Left ventricle myocardium inferior (tissue), 1 donor: ENCODE data around the gene NOM1. TPM values are rescaled to one million over a fixed set of nuclear protein-coding genes. Genes with fewer than 3 reads are reported as not detected.

ENCODE experiments used
- DNase-seq: peaks from one replicate; pipeline ENCODE4 v3.0.0-alpha.2; 2020
- H3K27ac ChIP-seq: fragments of 200-600 bp; replicated peaks from 2 replicates; pipeline ENCODE4 v1.8.0; 2021
- H3K27me3 ChIP-seq: fragments of 200-600 bp; 2 replicates; pipeline ENCODE4 v1.8.0; 2021; ENCODE audit warnings: low read depth
- H3K36me3 ChIP-seq: fragments of 200-600 bp; 2 replicates; pipeline ENCODE4 v1.8.0; 2021
- H3K4me1 ChIP-seq: fragments of 200-600 bp; 2 replicates; pipeline ENCODE4 v1.8.0; 2021
- H3K4me3 ChIP-seq: fragments of 200-600 bp; 2 replicates; pipeline ENCODE4 v1.8.0; 2021; ENCODE audit warnings: mild to moderate bottlenecking, moderate library complexity
- H3K9me3 ChIP-seq: fragments of 200-600 bp; replicated peaks from 2 replicates; pipeline ENCODE4 v1.8.0; 2021
- intact Hi-C: fragments of 100-400 bp; cut with micrococcal nuclease; formaldehyde crosslinking; loops from one replicate; pipeline ENCODE4 v1.11.0; 2022
- total RNA-seq: library from RNA; stranded (reverse); fragmentation: NEBNext Ultra II Directional; extraction: Animal tissue kit (Norgen Biotek cat#: 25700); gene quantifications from one replicate; pipeline ENCODE4 v1.2.1, GENCODE V29; 2021
- TF ChIP-seq, protein P1 (sequence below): fragments of 200-600 bp; IDR thresholded peaks from 2 replicates; pipeline ENCODE4 v1.8.0; 2021; ENCODE audit warnings: antibody characterized with exemption, mild to moderate bottlenecking, borderline replicate concordance
- donor health status: DM: no; HTN: yes; CAD: no; lungs with severe emphysema.

The NOM1 gene
- total RNA-seq, 1 donor from 2014 or later: 10.5 TPM

- intact Hi-C loops: no loop called here
- no peaks in the 10 kb centered on the region for H3K4me1 ChIP-seq
Observed at GRCh38 chr7:156962145-156962544, 12.6 kb downstream of the NOM1 start.

DNA sequence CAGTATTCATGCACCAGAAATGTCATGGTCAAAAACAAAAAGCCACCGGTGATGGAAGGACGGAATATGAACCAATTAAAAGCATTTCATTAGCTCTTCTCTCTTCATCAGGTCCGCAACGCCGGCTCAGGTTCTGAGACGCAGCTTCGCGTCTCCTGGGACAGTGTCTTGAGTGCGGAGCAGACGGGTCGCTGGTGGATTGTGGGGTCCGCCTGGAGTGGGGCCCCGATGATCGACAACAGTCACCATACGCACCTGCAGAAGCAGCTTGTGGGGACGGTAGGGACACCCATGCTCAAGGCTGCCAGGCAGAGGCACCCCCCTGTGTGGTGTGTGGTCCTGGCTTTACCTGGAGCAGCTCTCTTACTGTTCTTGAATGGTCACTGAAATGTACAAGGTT lies 13.4 kb downstream of the NOM1 start:
- Histone ChIP-seq H3K4me3 (no peak overlapping the region), H3K4me1 (no peaks in the 10 kb centered on the region), H3K9me3 (no peaks in the 10 kb centered on the region), H3K27me3 (no peaks in the 10 kb centered on the region), H3K27ac (no peak overlapping the region), H3K36me3 (peaks cover 98% of the 10 kb centered on the region)
- DNase-seq: no peak
- TF ChIP-seq, protein P1, sequence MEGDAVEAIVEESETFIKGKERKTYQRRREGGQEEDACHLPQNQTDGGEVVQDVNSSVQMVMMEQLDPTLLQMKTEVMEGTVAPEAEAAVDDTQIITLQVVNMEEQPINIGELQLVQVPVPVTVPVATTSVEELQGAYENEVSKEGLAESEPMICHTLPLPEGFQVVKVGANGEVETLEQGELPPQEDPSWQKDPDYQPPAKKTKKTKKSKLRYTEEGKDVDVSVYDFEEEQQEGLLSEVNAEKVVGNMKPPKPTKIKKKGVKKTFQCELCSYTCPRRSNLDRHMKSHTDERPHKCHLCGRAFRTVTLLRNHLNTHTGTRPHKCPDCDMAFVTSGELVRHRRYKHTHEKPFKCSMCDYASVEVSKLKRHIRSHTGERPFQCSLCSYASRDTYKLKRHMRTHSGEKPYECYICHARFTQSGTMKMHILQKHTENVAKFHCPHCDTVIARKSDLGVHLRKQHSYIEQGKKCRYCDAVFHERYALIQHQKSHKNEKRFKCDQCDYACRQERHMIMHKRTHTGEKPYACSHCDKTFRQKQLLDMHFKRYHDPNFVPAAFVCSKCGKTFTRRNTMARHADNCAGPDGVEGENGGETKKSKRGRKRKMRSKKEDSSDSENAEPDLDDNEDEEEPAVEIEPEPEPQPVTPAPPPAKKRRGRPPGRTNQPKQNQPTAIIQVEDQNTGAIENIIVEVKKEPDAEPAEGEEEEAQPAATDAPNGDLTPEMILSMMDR: no peak
- intact Hi-C loops: no loop called here

More at GRCh38 chr7:156962145-156962544, 12.6 kb downstream of the NOM1 start:
- H3K9me3 ChIP-seq: no peaks in the 10 kb centered on the region
- H3K27ac ChIP-seq: no peak overlapping the region
- peaks cover 98% of the 10 kb centered on the region for H3K36me3 ChIP-seq
- no peak overlapping the region for H3K4me3 ChIP-seq
- DNase-seq: no peak
- H3K27me3 ChIP-seq: no peaks in the 10 kb centered on the region
- TF ChIP-seq, protein P1: no peak

DNA sequence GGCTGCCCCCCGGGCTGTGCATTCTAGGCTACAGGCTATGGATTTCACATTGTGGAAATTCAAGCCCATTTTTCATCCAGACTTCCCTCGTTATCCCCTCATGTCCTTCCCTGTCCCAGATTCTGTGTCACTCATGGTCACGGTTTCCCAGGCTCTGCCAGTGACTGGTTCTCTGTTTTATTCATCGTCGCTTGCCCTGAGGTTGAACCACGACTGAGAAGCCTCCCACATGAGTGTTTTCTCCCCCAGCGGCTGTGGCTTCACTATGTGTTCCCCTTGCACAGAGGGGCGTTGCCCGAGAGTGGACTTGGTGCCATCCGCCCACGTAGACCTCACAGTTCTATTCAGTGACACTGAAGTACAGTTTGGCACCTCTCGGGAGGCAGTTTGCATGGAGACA lies 14.0 kb downstream of the NOM1 start:
- Histone ChIP-seq H3K27me3 (no peaks in the 10 kb centered on the region), H3K4me3 (no peak overlapping the region), H3K9me3 (no peaks in the 10 kb centered on the region), H3K4me1 (no peaks in the 10 kb centered on the region), H3K36me3 (peaks cover 98% of the 10 kb centered on the region), H3K27ac (no peak overlapping the region)
- intact Hi-C loops: no loop called here
- TF ChIP-seq, protein P1: no peak
- DNase-seq: no peak

DNA sequence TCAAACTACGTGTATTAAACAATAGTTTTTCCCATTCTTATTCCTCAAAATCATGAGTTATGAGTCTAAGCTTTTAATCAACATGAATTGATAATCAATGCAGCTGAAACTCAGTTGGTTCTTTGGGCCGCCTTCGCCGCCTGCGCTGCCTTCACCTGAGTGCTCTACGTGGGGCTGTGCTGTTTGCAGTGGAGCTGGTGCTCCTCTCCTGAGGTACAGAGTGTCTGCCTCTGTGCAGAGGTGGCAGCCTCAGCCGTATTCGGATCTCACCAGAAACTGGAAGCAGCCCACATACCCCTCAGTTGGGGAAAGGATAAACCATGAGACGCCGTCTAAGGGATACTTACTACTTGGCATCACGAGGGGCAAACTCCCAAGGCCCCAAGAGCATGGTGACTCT lies 15.5 kb downstream of the NOM1 start:
- DNase-seq: no peak
- Histone ChIP-seq H3K27me3 (no peaks in the 10 kb centered on the region), H3K36me3 (peaks cover 98% of the 10 kb centered on the region), H3K4me1 (no peaks in the 10 kb centered on the region), H3K4me3 (no peak overlapping the region), H3K27ac (no peak overlapping the region), H3K9me3 (no peaks in the 10 kb centered on the region)
- intact Hi-C loops: no loop called here
- TF ChIP-seq, protein P1: no peak

DNA sequence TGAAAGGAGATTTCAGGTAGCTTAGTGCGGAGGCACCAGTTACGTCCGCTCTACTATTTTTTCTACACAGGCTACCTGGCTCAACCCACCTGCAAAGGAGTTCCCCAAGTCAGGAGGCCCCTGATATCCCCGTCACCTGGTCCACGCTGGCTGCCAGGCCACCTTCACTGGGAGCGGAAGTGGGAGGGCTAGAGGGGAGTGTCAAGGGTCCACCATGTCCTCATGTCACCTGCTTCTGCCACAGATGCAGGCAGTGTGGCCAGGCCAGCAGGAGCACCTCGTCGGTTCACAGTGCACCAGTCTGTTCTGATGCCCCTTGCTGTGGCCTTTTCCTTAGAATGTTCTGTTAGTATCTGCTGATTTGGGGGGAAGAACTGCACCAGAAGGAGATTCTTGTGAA lies 16.9 kb downstream of the NOM1 start:
- intact Hi-C loops: no loop called here
- Histone ChIP-seq H3K4me1 (no peaks in the 10 kb centered on the region), H3K27ac (no peak overlapping the region)

More for the DNA sequence above, 16.9 kb downstream of the NOM1 start:
- Histone ChIP-seq H3K36me3 (peaks cover 97% of the 10 kb centered on the region), H3K4me3 (no peak overlapping the region), H3K9me3 (no peaks in the 10 kb centered on the region), H3K27me3 (no peaks in the 10 kb centered on the region)
- TF ChIP-seq, protein P1: no peak
- DNase-seq: no peak
